ENCODE data around the gene PINLYP.

Gene PINLYP

GRCh38 chr19:43607238-43608205 lies 31.9 kb downstream of the PINLYP start:
- no peak for DNase-seq

GRCh38 chr19:43609872-43610271 lies 34.3 kb downstream of the PINLYP start:
- no peak for DNase-seq

- no peak for DNase-seq
These were observed 34.9 kb downstream of the PINLYP start for GRCh38 chr19:43610493-43610892.

- no peak for DNase-seq
These were observed 36.2 kb downstream of the PINLYP start, which contains the start of gene SRRM5 for GRCh38 chr19:43611788-43612187. TSS of gene SRRM5 (plus strand) at chr19:43612088. CDS start at chr19:43612122, 34 bp downstream.

- DNase-seq, result no peak
These were observed 36.8 kb downstream of the PINLYP start for GRCh38 chr19:43612374-43612773.

- no peak for DNase-seq
These were observed 40.7 kb downstream of the PINLYP start for GRCh38 chr19:43616306-43616705.

GRCh38 chr19:43616954-43617353 lies 41.4 kb downstream of the PINLYP start:
- no peak for DNase-seq

GRCh38 chr19:43618921-43619261 lies 43.3 kb downstream of the PINLYP start:
- DNase-seq, result peak; percentile 48

- DNase-seq, result peak; percentile 86
These were observed 43.9 kb downstream of the PINLYP start, which contains the start of gene ZNF428 for GRCh38 chr19:43619262-43620060. TSS of gene ZNF428 (minus strand) at chr19:43619629. CDS start at chr19:43614304, 5,325 bp downstream.

- DNase-seq, result no peak
These were observed 44.7 kb downstream of the PINLYP start for GRCh38 chr19:43620061-43621001.

GRCh38 chr19:43622070-43622469 lies 46.5 kb downstream of the PINLYP start:
- DNase-seq, result no peak

GRCh38 chr19:43622956-43623355 lies 47.4 kb downstream of the PINLYP start:
- DNase-seq, result no peak

- DNase-seq, result no peak
These were observed 48.5 kb downstream of the PINLYP start for GRCh38 chr19:43623889-43624670.

GRCh38 chr19:43624933-43625332 lies 49.3 kb downstream of the PINLYP start:
- DNase-seq, result no peak

GRCh38 chr19:43625918-43626579 lies 50.4 kb downstream of the PINLYP start:
- no peak for DNase-seq

- DNase-seq, result no peak
These were observed 51.2 kb downstream of the PINLYP start for GRCh38 chr19:43626838-43627237.

GRCh38 chr19:43628646-43629326 lies 53.2 kb downstream of the PINLYP start:
- no peak for DNase-seq

GRCh38 chr19:43631491-43631890 lies 55.9 kb downstream of the PINLYP start:
- no peak for DNase-seq
